Measurements from ENCODE around the gene GARIN1A. TPM values are rescaled to one million over a fixed set of nuclear protein-coding genes. Genes with fewer than 3 reads are reported as not detected.
A peak's percentile ranks its signal among the peaks of the same experiment; 100 is the strongest.

GARIN1A gene
- total RNA-seq, 1 experiment from 2014 or later: 0.91 TPM

GRCh38 chr7:128710481-128710880 lies 38.4 kb downstream of the GARIN1A start:
- intact Hi-C loops (cut with micrococcal nuclease): no loop called here

GRCh38 chr7:128713794-128714193 lies 41.7 kb downstream of the GARIN1A start:
- POLR2A ChIA-PET (ENCODE audit: unreplicated experiment): no interaction called here
- no peaks in the 10 kb centered on the region for H3K36me3 ChIP-seq (ENCODE audit: low read depth, low read length)
- H2AFZ ChIP-seq (ENCODE audit: low read length): no peak overlapping the region
- TF ChIP-seq EZH2phosphoT487 (IDR thresholded peaks at IDR 0.05; ENCODE audit: borderline replicate concordance, low read length) (no peak), EZH2 (IDR thresholded peaks at IDR 0.05; ENCODE audit: low read length, unreplicated experiment) (no peak), CTCF (conservative IDR thresholded peaks at IDR 0.05; ENCODE audit: low read depth, low read length) (no peak)
- H3K9ac ChIP-seq (ENCODE audit: low read length): no peak overlapping the region
- no peaks in the 10 kb centered on the region for H4K20me1 ChIP-seq (ENCODE audit: low read length)
- no peak overlapping the region for H3K27ac ChIP-seq (ENCODE audit: low read length)
- no peaks in the 10 kb centered on the region for H3K9me3 ChIP-seq (ENCODE audit: low read length)
- peak; percentile 49 for DNase-seq
- BruUV-seq (replicated peaks): no TSS peak
- no peaks in the 10 kb centered on the region for H3K79me2 ChIP-seq (ENCODE audit: low read length)
- H3K27me3 ChIP-seq (ENCODE audit: low read length): no peaks in the 10 kb centered on the region
- H3K4me1 ChIP-seq (ENCODE audit: insufficient read depth, low read length): 0 out of 2 replicates have a peak, but pooled peaks cover 6% of the 10 kb centered on the region
- CTCF ChIA-PET: interaction anchor here (0.6 kb wide), 1 partner anchor 14 kb away, joined by 3 read pairs; no protein-coding TSS in a partner anchor
- intact Hi-C loops (cut with micrococcal nuclease): no loop called here
- peak; percentile 64 for ATAC-seq
- no peak overlapping the region for H3K4me3 ChIP-seq (ENCODE audit: low read length)
- H3K9me2 ChIP-seq (replicated peaks; ENCODE audit: low read length): no peaks in the 10 kb centered on the region
- no peak overlapping the region for H3K4me2 ChIP-seq (ENCODE audit: low read length)
- no peaks in the 10 kb centered on the region for H3F3A ChIP-seq (ENCODE audit: low read length, unreplicated experiment)

More at GRCh38 chr7:128710481-128710880, 38.4 kb downstream of the GARIN1A start:
- H3F3A ChIP-seq (ENCODE audit: low read length, unreplicated experiment): no peaks in the 10 kb centered on the region
- no peaks in the 10 kb centered on the region for H3K27me3 ChIP-seq (ENCODE audit: low read length)
- H3K9me3 ChIP-seq (ENCODE audit: low read length): no peaks in the 10 kb centered on the region
- H3K27ac ChIP-seq (ENCODE audit: low read length): no peak overlapping the region
- no peak overlapping the region for H2AFZ ChIP-seq (ENCODE audit: low read length)
- 0 out of 2 replicates have a peak, but pooled peaks cover 6% of the 10 kb centered on the region for H3K4me1 ChIP-seq (ENCODE audit: insufficient read depth, low read length)
- H4K20me1 ChIP-seq (ENCODE audit: low read length): no peaks in the 10 kb centered on the region
- no peaks in the 10 kb centered on the region for H3K36me3 ChIP-seq (ENCODE audit: low read depth, low read length)
- TF ChIP-seq CTCF (conservative IDR thresholded peaks at IDR 0.05; ENCODE audit: low read depth, low read length) (no peak), EZH2phosphoT487 (IDR thresholded peaks at IDR 0.05; ENCODE audit: borderline replicate concordance, low read length) (no peak), EZH2 (IDR thresholded peaks at IDR 0.05; ENCODE audit: low read length, unreplicated experiment) (no peak)
- POLR2A ChIA-PET (ENCODE audit: unreplicated experiment): no interaction called here
- no peaks in the 10 kb centered on the region for H3K9me2 ChIP-seq (replicated peaks; ENCODE audit: low read length)
- no peak overlapping the region for H3K4me2 ChIP-seq (ENCODE audit: low read length)
- no peak overlapping the region for H3K9ac ChIP-seq (ENCODE audit: low read length)
- no peak for DNase-seq
- no peaks in the 10 kb centered on the region for H3K79me2 ChIP-seq (ENCODE audit: low read length)
- no TSS peak for BruUV-seq (replicated peaks)
- CTCF ChIA-PET: no interaction called here
- H3K4me3 ChIP-seq (ENCODE audit: low read length): no peak overlapping the region
- ATAC-seq: no peak

GRCh38 chr7:128714701-128715495 lies 42.8 kb downstream of the GARIN1A start:
- Histone ChIP-seq H3K4me1 (ENCODE audit: insufficient read depth, low read length) (0 out of 2 replicates have a peak, but pooled peaks cover 6% of the 10 kb centered on the region), H2AFZ (ENCODE audit: low read length) (no peak overlapping the region), H3K9ac (ENCODE audit: low read length) (no peak overlapping the region), H3K9me3 (ENCODE audit: low read length) (no peaks in the 10 kb centered on the region), H3K27me3 (ENCODE audit: low read length) (no peaks in the 10 kb centered on the region), H3K9me2 (replicated peaks; ENCODE audit: low read length) (no peaks in the 10 kb centered on the region), H3K27ac (ENCODE audit: low read length) (no peak overlapping the region), H4K20me1 (ENCODE audit: low read length) (no peaks in the 10 kb centered on the region), H3K4me3 (ENCODE audit: low read length) (no peak overlapping the region), H3F3A (ENCODE audit: low read length, unreplicated experiment) (no peaks in the 10 kb centered on the region), H3K4me2 (ENCODE audit: low read length) (no peak overlapping the region), H3K36me3 (ENCODE audit: low read depth, low read length) (no peaks in the 10 kb centered on the region), H3K79me2 (ENCODE audit: low read length) (no peaks in the 10 kb centered on the region)
- POLR2A ChIA-PET (ENCODE audit: unreplicated experiment): no interaction called here
- intact Hi-C loops (cut with micrococcal nuclease): no loop called here
- DNase-seq (no peak), ATAC-seq (no peak)
- no peak for TF ChIP-seq EZH2phosphoT487 (IDR thresholded peaks at IDR 0.05; ENCODE audit: borderline replicate concordance, low read length)
- no peak for TF ChIP-seq EZH2 (IDR thresholded peaks at IDR 0.05; ENCODE audit: low read length, unreplicated experiment)
- no peak for TF ChIP-seq CTCF (conservative IDR thresholded peaks at IDR 0.05; ENCODE audit: low read depth, low read length)
- CTCF ChIA-PET: no interaction called here
- BruUV-seq (replicated peaks): no TSS peak

All from PC-3 (cell line).